SK-N-MC (cell line): Measurements from ENCODE around the gene FAM118A.

ENCODE experiments used
- EZH2 ChIP-seq: fragments of 200-600 bp; sonication (generic); IDR thresholded peaks from one replicate; pipeline ENCODE4 v1.6.1; 2017; ENCODE audit warnings: antibody characterized with exemption
- FOXP2 ChIP-seq: optimal IDR thresholded peaks from 2 replicates; pipeline ENCODE3; 2011; ENCODE audit warnings: mild to moderate bottlenecking, moderate library complexity; ENCODE audit not compliant: insufficient read depth; ENCODE audit errors: extremely low read length, control extremely low read depth
- POLR2AphosphoS5 ChIP-seq: IDR thresholded peaks from 2 replicates; pipeline ENCODE4 v1.6.1; 2012; ENCODE audit warnings: mild to moderate bottlenecking, low read depth, low read length, borderline replicate concordance

DNA sequence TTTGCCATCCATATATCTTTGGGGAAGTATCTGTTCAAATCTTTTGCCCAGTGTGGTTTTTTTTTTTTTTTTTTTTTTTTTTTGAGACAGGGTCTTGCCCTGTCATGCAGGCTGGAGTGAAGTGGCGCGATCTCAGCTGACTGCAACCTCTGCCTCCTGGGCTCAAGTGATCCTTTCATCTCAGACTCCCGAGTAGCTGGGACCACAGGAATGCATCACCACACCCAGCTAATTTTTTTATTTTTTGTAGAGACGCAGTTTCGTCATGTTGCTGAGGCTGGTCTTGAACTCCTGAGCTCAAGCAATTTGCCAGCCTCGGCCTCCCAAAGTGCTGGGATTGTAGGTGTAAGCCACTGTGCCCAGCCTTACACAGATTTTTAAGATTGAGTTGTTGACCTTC is 4.8 kb upstream of the FAM118A start:
- TF ChIP-seq EZH2 (no peak), POLR2AphosphoS5 (no peak), FOXP2 (no peak)
